ENCODE measurements around the gene SIPA1L3. TPM values are rescaled to one million over a fixed set of nuclear protein-coding genes. Genes with fewer than 3 reads are reported as not detected.

SIPA1L3 gene
- polyA plus RNA-seq, 4 donors: 23.3 to 30.6 (median 23.9) TPM

- no peak for DNase-seq (ENCODE audit: low read depth in 4 of 4, low spot score in 3 of 4)
These were observed 344.6 kb downstream of the SIPA1L3 start for GRCh38 chr19:38251564-38252051.

DNA sequence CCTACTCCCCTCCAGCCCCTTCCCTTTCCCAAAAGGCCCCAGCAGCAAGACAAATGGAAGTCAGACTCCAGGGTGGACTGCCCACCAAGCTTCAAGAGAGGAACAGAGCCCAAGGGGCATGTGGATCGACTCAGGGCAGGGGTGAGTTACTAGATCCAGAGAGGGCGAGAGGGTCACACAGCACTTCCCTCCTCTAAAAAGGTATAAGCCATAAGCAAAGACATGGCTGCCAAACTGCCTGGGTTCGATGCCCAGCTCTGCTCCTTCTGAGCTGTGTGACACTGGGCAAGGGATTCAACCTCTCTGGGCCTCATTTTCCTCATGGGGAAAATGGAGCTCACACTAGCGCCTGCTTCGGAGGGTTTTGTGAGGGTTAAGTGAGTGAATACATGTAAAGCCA lies 345.4 kb downstream of the SIPA1L3 start:
- DNase-seq (ENCODE audit: low read depth in 4 of 4, low spot score in 3 of 4): no peak

GRCh38 chr19:38252941-38253691 lies 346.1 kb downstream of the SIPA1L3 start:
- no peak for DNase-seq (ENCODE audit: low read depth in 4 of 4, low spot score in 3 of 4)

DNA sequence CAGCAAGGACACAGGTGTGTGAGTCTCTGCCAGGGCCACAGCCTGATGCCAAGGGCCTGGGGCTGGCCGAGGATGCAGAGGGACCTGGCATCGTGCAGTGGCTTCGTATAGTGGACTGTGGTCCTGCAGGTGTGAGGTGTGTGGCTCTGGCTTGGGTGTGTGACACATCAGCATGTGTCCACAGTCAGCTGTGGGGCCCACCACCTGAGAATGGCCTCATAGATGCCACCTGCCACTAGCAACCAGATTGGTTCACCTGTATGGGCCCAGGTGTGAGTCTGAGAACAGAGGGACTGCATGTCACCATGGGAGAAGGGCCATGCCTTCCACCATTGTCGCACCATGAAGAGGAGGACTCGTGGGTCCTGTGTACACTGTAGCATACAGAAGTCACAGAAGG lies 346.8 kb downstream of the SIPA1L3 start:
- no peak for DNase-seq (ENCODE audit: low read depth in 4 of 4, low spot score in 3 of 4)

DNA sequence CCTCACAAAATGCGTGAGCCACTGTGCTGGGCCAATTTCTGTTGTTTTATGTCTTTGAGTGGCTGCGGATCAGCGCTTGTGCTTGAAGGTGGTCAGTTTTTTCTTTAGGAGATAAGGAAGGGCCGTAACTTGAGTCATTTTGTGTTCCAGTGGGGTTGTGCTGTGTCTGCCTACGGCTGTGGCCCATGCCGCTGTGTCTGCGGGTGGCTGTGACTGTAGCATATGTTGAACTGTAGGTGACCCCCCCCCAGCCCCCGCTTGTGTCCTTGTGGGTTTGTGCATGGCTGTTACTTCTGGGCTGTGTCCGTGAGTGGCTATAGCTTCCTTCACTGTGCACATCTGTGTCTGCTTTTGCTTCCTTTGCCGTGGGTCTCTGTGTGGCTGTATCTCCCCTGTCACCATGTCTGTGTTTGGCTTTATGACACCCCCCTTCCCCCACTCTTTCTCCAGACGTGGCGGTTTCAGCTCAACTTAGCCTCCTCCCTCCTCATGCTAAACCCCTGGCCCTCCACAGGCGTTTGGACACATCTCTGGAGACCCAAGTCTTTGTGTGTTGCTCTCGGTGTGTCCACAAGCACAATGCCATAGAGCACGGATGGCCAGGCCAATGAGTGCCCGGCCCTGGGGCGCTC lies 348.5 kb downstream of the SIPA1L3 start:
- no peak for DNase-seq (ENCODE audit: low read depth in 4 of 4, low spot score in 3 of 4)

Other genes starting within 250 kb of the SIPA1L3 start
- gene ZNF607, start 187.4 kb upstream of the SIPA1L3 start, polyA plus RNA-seq (ENCODE audit: insufficient read length in 4 of 4): 10 to 100 TPM; 10.9 to 13.8 (median 13.6) TPM
- gene ZNF573, start 127.6 kb upstream of the SIPA1L3 start, polyA plus RNA-seq (ENCODE audit: insufficient read length in 4 of 4): 10 to 100 TPM; 10.8 to 13.4 (median 12.0) TPM
- under 1 TPM in 1 of 4 donors, not detected in 3; 0.01 TPM for gene WDR87, start 614 bp upstream of the SIPA1L3 start, polyA plus RNA-seq (ENCODE audit: insufficient read length in 4 of 4)

Measured in right renal pelvis (tissue), 4 donors.